Measurements from ENCODE around the gene MED9.

DNA sequence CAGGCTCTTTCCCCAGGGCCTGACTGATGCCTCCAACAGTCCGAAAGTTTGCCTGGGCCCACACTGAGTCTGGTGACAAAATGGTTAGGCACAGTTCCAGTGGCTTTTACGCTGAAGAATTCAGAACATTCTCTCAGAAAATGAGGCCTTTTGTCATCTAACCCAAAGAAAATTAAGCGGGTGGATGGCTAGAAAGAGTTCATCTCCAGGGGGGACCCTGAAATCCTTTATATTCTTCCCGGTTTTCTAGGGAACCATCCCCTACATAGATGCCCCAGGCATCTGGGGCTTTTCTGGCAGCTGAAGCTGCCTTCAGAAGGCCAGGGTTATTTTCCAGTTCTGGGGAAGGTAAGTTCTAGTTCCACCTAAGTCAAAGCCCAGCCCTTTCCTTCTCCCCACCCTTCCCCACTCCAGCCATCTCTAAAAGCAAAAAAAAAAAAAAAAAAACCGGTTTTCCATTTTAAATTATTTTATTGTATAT, 17.2 kb downstream of the MED9 start:
- TF ChIP-seq, protein P1, sequence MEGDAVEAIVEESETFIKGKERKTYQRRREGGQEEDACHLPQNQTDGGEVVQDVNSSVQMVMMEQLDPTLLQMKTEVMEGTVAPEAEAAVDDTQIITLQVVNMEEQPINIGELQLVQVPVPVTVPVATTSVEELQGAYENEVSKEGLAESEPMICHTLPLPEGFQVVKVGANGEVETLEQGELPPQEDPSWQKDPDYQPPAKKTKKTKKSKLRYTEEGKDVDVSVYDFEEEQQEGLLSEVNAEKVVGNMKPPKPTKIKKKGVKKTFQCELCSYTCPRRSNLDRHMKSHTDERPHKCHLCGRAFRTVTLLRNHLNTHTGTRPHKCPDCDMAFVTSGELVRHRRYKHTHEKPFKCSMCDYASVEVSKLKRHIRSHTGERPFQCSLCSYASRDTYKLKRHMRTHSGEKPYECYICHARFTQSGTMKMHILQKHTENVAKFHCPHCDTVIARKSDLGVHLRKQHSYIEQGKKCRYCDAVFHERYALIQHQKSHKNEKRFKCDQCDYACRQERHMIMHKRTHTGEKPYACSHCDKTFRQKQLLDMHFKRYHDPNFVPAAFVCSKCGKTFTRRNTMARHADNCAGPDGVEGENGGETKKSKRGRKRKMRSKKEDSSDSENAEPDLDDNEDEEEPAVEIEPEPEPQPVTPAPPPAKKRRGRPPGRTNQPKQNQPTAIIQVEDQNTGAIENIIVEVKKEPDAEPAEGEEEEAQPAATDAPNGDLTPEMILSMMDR (IDR thresholded peaks at IDR 0.05; ENCODE audit: low read depth, low read length) = no peak
- TF ChIP-seq POLR2A (IDR thresholded peaks at IDR 0.05; ENCODE audit: extremely low read depth, insufficient read length) = no peak
- TF ChIP-seq MAX (IDR thresholded peaks at IDR 0.05; ENCODE audit: low read depth, low read length) = no peak
- TF ChIP-seq MYC (IDR thresholded peaks at IDR 0.05; ENCODE audit: low read depth, low read length) = no peak
